GM23248 (cell line): Measurements from ENCODE around the gene CXCR2.

Source experiments
- EZH2 ChIP-seq: fragments of 200-600 bp; sonication (generic); IDR thresholded peaks from 2 replicates; pipeline ENCODE4 v1.6.1; 2018; ENCODE audit warnings: antibody characterized with exemption, mild to moderate bottlenecking; ENCODE audit not compliant: insufficient read depth, poor library complexity, severe bottlenecking
- EZH2phosphoT487 ChIP-seq: fragments of 200-600 bp; sonication (generic); IDR thresholded peaks from 2 replicates; pipeline ENCODE4 v1.6.1; 2018; ENCODE audit warnings: antibody characterized with exemption, moderate library complexity, mild to moderate bottlenecking, low read depth; ENCODE audit not compliant: insufficient read depth

GRCh38 chr2:218138047-218138446 lies 12.2 kb downstream of the CXCR2 start:
- TF ChIP-seq EZH2 (no peak), EZH2phosphoT487 (no peak)
